ENCODE results near the gene GRM3.

The GRM3 gene

GRCh38 chr7:86760236-86760635 lies 116.5 kb downstream of the GRM3 start:
- Histone ChIP-seq H3K27me3 (ENCODE audit: insufficient read depth, low read length) (no peaks in the 10 kb centered on the region), H3K36me3 (ENCODE audit: insufficient read depth, low read length) (no peaks in the 10 kb centered on the region), H3K27ac (ENCODE audit: low read depth, low read length) (no peak overlapping the region), H2AFZ (ENCODE audit: low read length, unreplicated experiment) (no peak overlapping the region), H3K4me1 (ENCODE audit: control insufficient read depth, insufficient read depth, low read length, unreplicated experiment) (no peaks in the 10 kb centered on the region), H3K79me2 (ENCODE audit: control insufficient read depth, insufficient read depth, low read length, unreplicated experiment) (no peaks in the 10 kb centered on the region), H3K4me3 (ENCODE audit: low read depth, low read length) (no peak overlapping the region)

- Histone ChIP-seq H3K4me3 (ENCODE audit: low read depth, low read length) (no peak overlapping the region), H2AFZ (ENCODE audit: low read length, unreplicated experiment) (no peak overlapping the region), H3K4me1 (ENCODE audit: control insufficient read depth, insufficient read depth, low read length, unreplicated experiment) (no peaks in the 10 kb centered on the region), H3K79me2 (ENCODE audit: control insufficient read depth, insufficient read depth, low read length, unreplicated experiment) (no peaks in the 10 kb centered on the region), H3K27ac (ENCODE audit: low read depth, low read length) (no peak overlapping the region), H3K36me3 (ENCODE audit: insufficient read depth, low read length) (no peaks in the 10 kb centered on the region), H3K27me3 (ENCODE audit: insufficient read depth, low read length) (no peaks in the 10 kb centered on the region)
Observed at GRCh38 chr7:86762129-86762528, 118.4 kb downstream of the GRM3 start.

- H3K4me1 ChIP-seq (ENCODE audit: control insufficient read depth, insufficient read depth, low read length, unreplicated experiment): no peaks in the 10 kb centered on the region
- H2AFZ ChIP-seq (ENCODE audit: low read length, unreplicated experiment): no peak overlapping the region
- H3K27ac ChIP-seq (ENCODE audit: low read depth, low read length): no peak overlapping the region
Observed at GRCh38 chr7:86765931-86766330, 122.2 kb downstream of the GRM3 start.

GRCh38 chr7:86768394-86768793 lies 124.7 kb downstream of the GRM3 start:
- Histone ChIP-seq H3K4me3 (ENCODE audit: low read depth, low read length) (no peak overlapping the region), H3K4me1 (ENCODE audit: control insufficient read depth, insufficient read depth, low read length, unreplicated experiment) (no peaks in the 10 kb centered on the region), H3K79me2 (ENCODE audit: control insufficient read depth, insufficient read depth, low read length, unreplicated experiment) (no peaks in the 10 kb centered on the region), H2AFZ (ENCODE audit: low read length, unreplicated experiment) (no peak overlapping the region), H3K27me3 (ENCODE audit: insufficient read depth, low read length) (no peaks in the 10 kb centered on the region), H3K27ac (ENCODE audit: low read depth, low read length) (no peak overlapping the region), H3K36me3 (ENCODE audit: insufficient read depth, low read length) (no peaks in the 10 kb centered on the region)

More at GRCh38 chr7:86765931-86766330, 122.2 kb downstream of the GRM3 start:
- no peaks in the 10 kb centered on the region for H3K36me3 ChIP-seq (ENCODE audit: insufficient read depth, low read length)
- H3K27me3 ChIP-seq (ENCODE audit: insufficient read depth, low read length): no peaks in the 10 kb centered on the region
- H3K79me2 ChIP-seq (ENCODE audit: control insufficient read depth, insufficient read depth, low read length, unreplicated experiment): no peaks in the 10 kb centered on the region
- no peak overlapping the region for H3K4me3 ChIP-seq (ENCODE audit: low read depth, low read length)

- no peak overlapping the region for H2AFZ ChIP-seq (ENCODE audit: low read length, unreplicated experiment)
- no peak overlapping the region for H3K27ac ChIP-seq (ENCODE audit: low read depth, low read length)
- no peaks in the 10 kb centered on the region for H3K36me3 ChIP-seq (ENCODE audit: insufficient read depth, low read length)
- H3K4me3 ChIP-seq (ENCODE audit: low read depth, low read length): no peak overlapping the region
- H3K27me3 ChIP-seq (ENCODE audit: insufficient read depth, low read length): no peaks in the 10 kb centered on the region
- H3K79me2 ChIP-seq (ENCODE audit: control insufficient read depth, insufficient read depth, low read length, unreplicated experiment): no peaks in the 10 kb centered on the region
- H3K4me1 ChIP-seq (ENCODE audit: control insufficient read depth, insufficient read depth, low read length, unreplicated experiment): no peaks in the 10 kb centered on the region
Observed at GRCh38 chr7:86768967-86769760, 125.5 kb downstream of the GRM3 start.

GRCh38 chr7:86773309-86773708 lies 129.6 kb downstream of the GRM3 start:
- Histone ChIP-seq H3K4me3 (ENCODE audit: low read depth, low read length) (no peak overlapping the region), H3K27ac (ENCODE audit: low read depth, low read length) (no peak overlapping the region), H3K4me1 (ENCODE audit: control insufficient read depth, insufficient read depth, low read length, unreplicated experiment) (no peaks in the 10 kb centered on the region), H2AFZ (ENCODE audit: low read length, unreplicated experiment) (no peak overlapping the region), H3K27me3 (ENCODE audit: insufficient read depth, low read length) (no peaks in the 10 kb centered on the region), H3K36me3 (ENCODE audit: insufficient read depth, low read length) (no peaks in the 10 kb centered on the region), H3K79me2 (ENCODE audit: control insufficient read depth, insufficient read depth, low read length, unreplicated experiment) (no peaks in the 10 kb centered on the region)

- no peak overlapping the region for H2AFZ ChIP-seq (ENCODE audit: low read length, unreplicated experiment)
- no peaks in the 10 kb centered on the region for H3K27me3 ChIP-seq (ENCODE audit: insufficient read depth, low read length)
- no peak overlapping the region for H3K27ac ChIP-seq (ENCODE audit: low read depth, low read length)
- no peak overlapping the region for H3K4me3 ChIP-seq (ENCODE audit: low read depth, low read length)
- H3K79me2 ChIP-seq (ENCODE audit: control insufficient read depth, insufficient read depth, low read length, unreplicated experiment): no peaks in the 10 kb centered on the region
- no peaks in the 10 kb centered on the region for H3K36me3 ChIP-seq (ENCODE audit: insufficient read depth, low read length)
- no peaks in the 10 kb centered on the region for H3K4me1 ChIP-seq (ENCODE audit: control insufficient read depth, insufficient read depth, low read length, unreplicated experiment)
Observed at GRCh38 chr7:86775203-86775602, 131.5 kb downstream of the GRM3 start.

GRCh38 chr7:86776136-86776535 lies 132.4 kb downstream of the GRM3 start:
- Histone ChIP-seq H3K4me3 (ENCODE audit: low read depth, low read length) (no peak overlapping the region), H3K4me1 (ENCODE audit: control insufficient read depth, insufficient read depth, low read length, unreplicated experiment) (no peaks in the 10 kb centered on the region), H3K36me3 (ENCODE audit: insufficient read depth, low read length) (no peaks in the 10 kb centered on the region), H2AFZ (ENCODE audit: low read length, unreplicated experiment) (no peak overlapping the region), H3K27ac (ENCODE audit: low read depth, low read length) (no peak overlapping the region), H3K79me2 (ENCODE audit: control insufficient read depth, insufficient read depth, low read length, unreplicated experiment) (no peaks in the 10 kb centered on the region), H3K27me3 (ENCODE audit: insufficient read depth, low read length) (no peaks in the 10 kb centered on the region)

GRCh38 chr7:86778271-86778670 lies 134.6 kb downstream of the GRM3 start:
- Histone ChIP-seq H3K27me3 (ENCODE audit: insufficient read depth, low read length) (no peaks in the 10 kb centered on the region), H2AFZ (ENCODE audit: low read length, unreplicated experiment) (no peak overlapping the region), H3K79me2 (ENCODE audit: control insufficient read depth, insufficient read depth, low read length, unreplicated experiment) (no peaks in the 10 kb centered on the region), H3K36me3 (ENCODE audit: insufficient read depth, low read length) (no peaks in the 10 kb centered on the region), H3K4me3 (ENCODE audit: low read depth, low read length) (no peak overlapping the region), H3K27ac (ENCODE audit: low read depth, low read length) (no peak overlapping the region), H3K4me1 (ENCODE audit: control insufficient read depth, insufficient read depth, low read length, unreplicated experiment) (no peaks in the 10 kb centered on the region)

GRCh38 chr7:86784765-86785164 lies 141.1 kb downstream of the GRM3 start:
- Histone ChIP-seq H3K4me1 (ENCODE audit: control insufficient read depth, insufficient read depth, low read length, unreplicated experiment) (no peaks in the 10 kb centered on the region), H3K79me2 (ENCODE audit: control insufficient read depth, insufficient read depth, low read length, unreplicated experiment) (no peaks in the 10 kb centered on the region), H3K27me3 (ENCODE audit: insufficient read depth, low read length) (no peaks in the 10 kb centered on the region), H3K27ac (ENCODE audit: low read depth, low read length) (no peak overlapping the region), H3K36me3 (ENCODE audit: insufficient read depth, low read length) (no peaks in the 10 kb centered on the region), H3K4me3 (ENCODE audit: low read depth, low read length) (no peak overlapping the region), H2AFZ (ENCODE audit: low read length, unreplicated experiment) (no peak overlapping the region)

- H3K27ac ChIP-seq (ENCODE audit: low read depth, low read length): no peak overlapping the region
- no peaks in the 10 kb centered on the region for H3K36me3 ChIP-seq (ENCODE audit: insufficient read depth, low read length)
- H3K4me3 ChIP-seq (ENCODE audit: low read depth, low read length): no peak overlapping the region
- no peak overlapping the region for H2AFZ ChIP-seq (ENCODE audit: low read length, unreplicated experiment)
- no peaks in the 10 kb centered on the region for H3K79me2 ChIP-seq (ENCODE audit: control insufficient read depth, insufficient read depth, low read length, unreplicated experiment)
- no peaks in the 10 kb centered on the region for H3K27me3 ChIP-seq (ENCODE audit: insufficient read depth, low read length)
- no peaks in the 10 kb centered on the region for H3K4me1 ChIP-seq (ENCODE audit: control insufficient read depth, insufficient read depth, low read length, unreplicated experiment)
Observed at GRCh38 chr7:86785641-86786040, 141.9 kb downstream of the GRM3 start.

All from ACC112 (cell line).